HL-60 (cell line): Measurements from ENCODE around the gene ANXA2.

Source experiments
- CTCF ChIP-seq: IDR thresholded peaks from one replicate; pipeline ENCODE4 v1.5.1; 2011; ENCODE audit warnings: low read length, control low read depth, inconsistent platforms; ENCODE audit not compliant: insufficient read depth
- POLR2AphosphoS5 ChIP-seq: IDR thresholded peaks from 2 replicates; pipeline ENCODE4 v1.6.1; 2012; ENCODE audit warnings: low read depth

GRCh38 chr15:60371175-60372051 is 26.4 kb downstream of the ANXA2 start:
- no peak for TF ChIP-seq CTCF
- TF ChIP-seq POLR2AphosphoS5: no peak
